Endothelial cell of umbilical vein (primary cell): Measurements from ENCODE around the gene LMTK3. TPM values are rescaled to one million over a fixed set of nuclear protein-coding genes. Genes with fewer than 3 reads are reported as not detected.

Experiments
- BruUV-seq: library from RNA; stranded (reverse); fragments of 400-500 nt; replicated peaks from 2 replicates; lab custom pipeline; 2021; lab: Mats Ljungman, UMichigan
- CTCF ChIA-PET: fragments of 300-600, 350-600 bp; sonication (Branson Sonifier 250); formaldehyde crosslinking; loops from one replicate; lab custom pipeline; 2021; ENCODE audit warnings: antibody characterized with exemption, inconsistent platforms; lab: Charles Lee
- POLR2A ChIA-PET: fragments of 300-600, 350-600 bp; sonication (Branson Sonifier 250); formaldehyde crosslinking; loops from one replicate; lab custom pipeline; 2021; ENCODE audit warnings: antibody characterized with exemption, inconsistent platforms; lab: Charles Lee
- DNase-seq: peaks from one replicate; pipeline ENCODE4 v3.0.0-alpha.2; 2011; ENCODE audit warnings: low read depth, low spot score
- FAIRE-seq: peaks from 2 replicates; lab custom pipeline; 2011; peaks lifted over from hg19 to GRCh38; lab: Jason Lieb, UNC
- H2AFZ ChIP-seq: 2 replicates; pipeline ENCODE4 v1.6.0; 2012; ENCODE audit warnings: low read depth, low read length, control low read depth, inconsistent platforms
- H3K27ac ChIP-seq: 2 replicates; pipeline ENCODE4 v1.5.1; 2011; ENCODE audit warnings: low read depth, mild to moderate bottlenecking, control low read depth, low read length, moderate library complexity; ENCODE audit not compliant: insufficient read depth
- H3K27me3 ChIP-seq, 2 experiments: 2 replicates each; pipeline versions ENCODE4 v1.6.0 to v1.6.1; 2011; ENCODE audit warnings: low read length in 2 of 2, mixed read lengths in 1 of 2; ENCODE audit not compliant: control insufficient read depth in 2 of 2, insufficient read depth in 2 of 2
- H3K36me3 ChIP-seq, 2 experiments: 2 replicates in 1 of 2; 3 replicates in 1 of 2; pipeline ENCODE4 v1.5.1; 2011; ENCODE audit warnings: low read length in 2 of 2, mild to moderate bottlenecking in 1 of 2, moderate library complexity in 1 of 2; ENCODE audit not compliant: control insufficient read depth in 2 of 2, insufficient read depth in 2 of 2; ENCODE audit errors: extremely low read depth in 1 of 2
- H3K4me1 ChIP-seq: 3 replicates; pipeline ENCODE4 v1.5.1; 2011; ENCODE audit warnings: mild to moderate bottlenecking, low read length; ENCODE audit not compliant: control insufficient read depth, insufficient read depth; ENCODE audit errors: extremely low read depth
- H3K4me2 ChIP-seq: 2 replicates; pipeline ENCODE4 v1.6.1; 2011; ENCODE audit warnings: low read length, control low read depth, mixed read lengths; ENCODE audit not compliant: insufficient read depth
- H3K4me3 ChIP-seq, 3 experiments: fragments of 200-600 bp in 1 of 3; sonication (generic), shearing (Covaris generic) in 1 of 3; replicated peaks in 1 of 3; 2 replicates each; pipeline ENCODE4 v1.5.1; 2011 to 2016; ENCODE audit warnings: control low read depth in 3 of 3, low read length in 3 of 3, mild to moderate bottlenecking in 2 of 3, inconsistent platforms in 1 of 3, low read depth in 1 of 3, moderate library complexity in 1 of 3; ENCODE audit not compliant: insufficient read depth in 1 of 3
- H3K79me2 ChIP-seq: 2 replicates; pipeline ENCODE4 v1.6.0; 2012; ENCODE audit warnings: low read length, inconsistent platforms; ENCODE audit not compliant: control insufficient read depth, insufficient read depth
- H3K9ac ChIP-seq: replicated peaks from 2 replicates; pipeline ENCODE3; 2011; ENCODE audit warnings: low read length, control low read depth; ENCODE audit not compliant: insufficient read depth; ENCODE audit errors: extremely low read depth
- H3K9me1 ChIP-seq: replicated peaks from 3 replicates; pipeline ENCODE4 v1.6.0; 2011; ENCODE audit warnings: mild to moderate bottlenecking, low read length; ENCODE audit not compliant: control insufficient read depth, insufficient read depth; ENCODE audit errors: extremely low read depth
- H3K9me3 ChIP-seq: replicated peaks from 2 replicates; pipeline ENCODE4 v1.5.1; 2012; ENCODE audit warnings: low read length, inconsistent platforms; ENCODE audit not compliant: control insufficient read depth, insufficient read depth
- H4K20me1 ChIP-seq: replicated peaks from 2 replicates; pipeline ENCODE3; 2011; ENCODE audit warnings: mild to moderate bottlenecking, low read length; ENCODE audit not compliant: control insufficient read depth, insufficient read depth; ENCODE audit errors: extremely low read depth
- EZH2 ChIP-seq: IDR thresholded peaks from 2 replicates; pipeline ENCODE4 v1.6.1; 2012; ENCODE audit warnings: borderline replicate concordance, low read depth, mild to moderate bottlenecking, moderate library complexity, low read length, inconsistent platforms; ENCODE audit not compliant: severe bottlenecking
- FOS ChIP-seq: IDR thresholded peaks from 2 replicates; pipeline ENCODE4 v1.6.1; 2011; ENCODE audit warnings: mild to moderate bottlenecking, low read length, moderate library complexity, borderline replicate concordance; ENCODE audit not compliant: insufficient read depth
- GATA2 ChIP-seq: IDR thresholded peaks from 2 replicates; pipeline ENCODE4 v1.7.0; 2011; ENCODE audit warnings: low read depth, mild to moderate bottlenecking, moderate library complexity, mixed read lengths, low read length; ENCODE audit not compliant: insufficient read length, insufficient read depth
- JUN ChIP-seq: IDR thresholded peaks from 2 replicates; pipeline ENCODE4 v1.6.1; 2011; ENCODE audit warnings: borderline replicate concordance, low read depth; ENCODE audit not compliant: insufficient read length, insufficient read depth
- MYC ChIP-seq: IDR thresholded peaks from one replicate; pipeline ENCODE4 v1.6.1; 2011; ENCODE audit warnings: mild to moderate bottlenecking, low read depth, low read length
- POLR2A ChIP-seq: IDR thresholded peaks from 2 replicates; pipeline ENCODE4 v1.6.1; 2012; ENCODE audit warnings: low read depth, mild to moderate bottlenecking, control low read depth, low read length
- POLR2AphosphoS5 ChIP-seq: IDR thresholded peaks from 2 replicates; pipeline ENCODE4 v1.6.1; 2012; ENCODE audit warnings: low read depth, mild to moderate bottlenecking, control low read depth, low read length, moderate library complexity; ENCODE audit not compliant: insufficient read depth
- dilution Hi-C: fragments of 300-500 bp; cut with MboI; formaldehyde crosslinking; loops from one replicate; pipeline ENCODE4 v1.15.0; 2019; ENCODE audit warnings: low sequenced_read_pairs; ENCODE audit not compliant: extremely low pct_ligation_motif_present
- intact Hi-C: fragments of 100-400 bp; cut with micrococcal nuclease; formaldehyde crosslinking; loops from one replicate; pipeline ENCODE4 v1.10.0; 2022
- polyA plus RNA-seq, 4 experiments: library from polyadenylated mRNA; depleted of rRNA in 3 of 4; stranded (reverse) in 3 of 4; unstranded in 1 of 4; fragments of >200 nt; gene quantifications; 2 replicates each; pipeline versions ENCODE4 v1.2.1 to v1.2.3, GENCODE V29; 2011 to 2012; ENCODE audit warnings: missing spikeins in 1 of 4
- total RNA-seq: library from RNA; stranded (reverse); gene quantifications from 2 replicates; pipeline ENCODE4 v1.2.3, GENCODE V29; 2021
- TF ChIP-seq, protein P1 (sequence below), 2 donors: IDR thresholded peaks; 1 replicate in 1 of 2; 2 replicates in 1 of 2; pipeline ENCODE4 v1.5.1; 2011; ENCODE audit warnings: low read length in 2 of 2, mild to moderate bottlenecking in 2 of 2, moderate library complexity in 2 of 2, control low read depth in 1 of 2, inconsistent platforms in 1 of 2, low read depth in 1 of 2; ENCODE audit not compliant: insufficient read depth in 1 of 2; ENCODE audit errors: extremely low read depth in 1 of 2
- TF ChIP-seq, protein P2 (sequence below): IDR thresholded peaks from 2 replicates; pipeline ENCODE4 v1.6.1; 2011; ENCODE audit not compliant: insufficient read depth, insufficient read length

Gene LMTK3
- total and polyA plus RNA-seq, 2 donors (not counting 3 experiments of a cell fraction or from before 2014, with no cell fraction given): 0.11 to 0.14 TPM

DNA sequence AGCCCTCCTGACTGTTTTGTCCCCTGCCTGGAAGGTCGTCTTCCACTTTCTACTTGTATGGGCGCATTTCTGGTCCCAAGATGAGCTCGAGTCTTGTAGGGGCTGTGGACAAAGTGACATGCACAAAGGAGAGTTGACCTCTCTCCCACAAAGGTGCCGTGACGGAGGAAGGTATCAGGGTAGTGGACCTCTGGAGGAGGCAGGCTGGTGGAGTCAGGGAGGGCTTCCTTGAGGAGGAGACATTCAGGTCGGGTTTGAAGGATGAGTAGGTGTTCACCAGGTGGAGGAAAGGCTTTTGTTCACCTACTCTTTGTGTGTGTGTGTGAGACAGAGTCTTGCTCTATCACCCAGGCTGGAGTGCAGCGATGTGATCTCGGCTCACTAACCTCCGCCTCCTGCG, 40.8 kb downstream of the LMTK3 start:
- Histone ChIP-seq H3K4me1 (peaks cover 8% of the 10 kb centered on the region), H4K20me1 (no peaks in the 10 kb centered on the region), H3K79me2 (peaks cover 22% of the 10 kb centered on the region), H3K36me3 (peaks cover 25 to 49% of the 10 kb centered on the region in 2 experiments), H3K4me2 (peak overlapping the region; percentile 86), H3K4me3 (no peak overlapping the region), H3K9me3 (no peaks in the 10 kb centered on the region), H3K9me1 (no peaks in the 10 kb centered on the region), H3K27me3 (no peaks in the 10 kb centered on the region), H3K27ac (no peak overlapping the region), H3K9ac (no peak overlapping the region), H2AFZ (no peak overlapping the region)
- dilution Hi-C loops (no loop called here), intact Hi-C loops (no loop called here)
- TF ChIP-seq POLR2AphosphoS5 (no peak), FOS (no peak), JUN (no peak), POLR2A (no peak), EZH2 (no peak), GATA2 (no peak), MYC (no peak)
- TF ChIP-seq, protein P1, sequence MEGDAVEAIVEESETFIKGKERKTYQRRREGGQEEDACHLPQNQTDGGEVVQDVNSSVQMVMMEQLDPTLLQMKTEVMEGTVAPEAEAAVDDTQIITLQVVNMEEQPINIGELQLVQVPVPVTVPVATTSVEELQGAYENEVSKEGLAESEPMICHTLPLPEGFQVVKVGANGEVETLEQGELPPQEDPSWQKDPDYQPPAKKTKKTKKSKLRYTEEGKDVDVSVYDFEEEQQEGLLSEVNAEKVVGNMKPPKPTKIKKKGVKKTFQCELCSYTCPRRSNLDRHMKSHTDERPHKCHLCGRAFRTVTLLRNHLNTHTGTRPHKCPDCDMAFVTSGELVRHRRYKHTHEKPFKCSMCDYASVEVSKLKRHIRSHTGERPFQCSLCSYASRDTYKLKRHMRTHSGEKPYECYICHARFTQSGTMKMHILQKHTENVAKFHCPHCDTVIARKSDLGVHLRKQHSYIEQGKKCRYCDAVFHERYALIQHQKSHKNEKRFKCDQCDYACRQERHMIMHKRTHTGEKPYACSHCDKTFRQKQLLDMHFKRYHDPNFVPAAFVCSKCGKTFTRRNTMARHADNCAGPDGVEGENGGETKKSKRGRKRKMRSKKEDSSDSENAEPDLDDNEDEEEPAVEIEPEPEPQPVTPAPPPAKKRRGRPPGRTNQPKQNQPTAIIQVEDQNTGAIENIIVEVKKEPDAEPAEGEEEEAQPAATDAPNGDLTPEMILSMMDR (IDR thresholded peaks at IDR 0.05; ENCODE audit: extremely low read depth in 1 of 2, insufficient read depth in 1 of 2, low read depth in 1 of 2, low read length in 2 of 2): no peak
- TF ChIP-seq, protein P2, sequence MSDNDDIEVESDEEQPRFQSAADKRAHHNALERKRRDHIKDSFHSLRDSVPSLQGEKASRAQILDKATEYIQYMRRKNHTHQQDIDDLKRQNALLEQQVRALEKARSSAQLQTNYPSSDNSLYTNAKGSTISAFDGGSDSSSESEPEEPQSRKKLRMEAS: no peak
- CTCF ChIA-PET: interaction anchor here (1.4 kb wide), 1 partner anchor 19 kb away, joined by 9 read pairs; no protein-coding TSS in a partner anchor
- BruUV-seq: no TSS peak
- FAIRE-seq: no peak
- POLR2A ChIA-PET: interaction anchor here (1.2 kb wide), 1 partner anchor 8 kb away, joined by 3 read pairs; no protein-coding TSS in a partner anchor
- DNase-seq: no peak
